Measurements from ENCODE around the gene YTHDC2.
A peak's percentile ranks its signal among the peaks of the same experiment; 100 is the strongest.

YTHDC2 gene

GRCh38 chr5:113608113-113608596 lies 94.7 kb downstream of the YTHDC2 start:
- peak; percentile 25 for DNase-seq (ENCODE audit: low read depth)
- no peak for TF ChIP-seq CTCF (conservative IDR thresholded peaks at IDR 0.05; ENCODE audit: low read length)

GRCh38 chr5:113612060-113612496 lies 98.6 kb downstream of the YTHDC2 start:
- no peak overlapping the region for H3K4me3 ChIP-seq (ENCODE audit: low read length)
- peak; percentile 68 for TF ChIP-seq CTCF (conservative IDR thresholded peaks at IDR 0.05; ENCODE audit: low read length)
- peak; percentile 42 for DNase-seq (ENCODE audit: low read depth)

More at GRCh38 chr5:113608113-113608596, 94.7 kb downstream of the YTHDC2 start:
- H3K4me3 ChIP-seq (ENCODE audit: low read length) = no peak overlapping the region

- no peak for TF ChIP-seq CTCF (conservative IDR thresholded peaks at IDR 0.05; ENCODE audit: low read length)
- no peak for DNase-seq (ENCODE audit: low read depth)
- H3K4me3 ChIP-seq (ENCODE audit: low read length) = no peak overlapping the region
These were observed 100.7 kb downstream of the YTHDC2 start for GRCh38 chr5:113614191-113614590.

GRCh38 chr5:113615708-113616107 lies 102.2 kb downstream of the YTHDC2 start:
- TF ChIP-seq CTCF (conservative IDR thresholded peaks at IDR 0.05; ENCODE audit: low read length) = no peak
- H3K4me3 ChIP-seq (ENCODE audit: low read length) = no peak overlapping the region
- no peak for DNase-seq (ENCODE audit: low read depth)

- H3K4me3 ChIP-seq (ENCODE audit: low read length) = no peak overlapping the region
- no peak for TF ChIP-seq CTCF (conservative IDR thresholded peaks at IDR 0.05; ENCODE audit: low read length)
- DNase-seq (ENCODE audit: low read depth) = no peak
These were observed 103.8 kb downstream of the YTHDC2 start for GRCh38 chr5:113617191-113617796.

GRCh38 chr5:113632996-113633395 lies 119.5 kb downstream of the YTHDC2 start:
- DNase-seq (ENCODE audit: low read depth) = no peak
- TF ChIP-seq CTCF (conservative IDR thresholded peaks at IDR 0.05; ENCODE audit: low read length) = no peak
- H3K4me3 ChIP-seq (ENCODE audit: low read length) = no peak overlapping the region

- H3K4me3 ChIP-seq (ENCODE audit: low read length) = no peak overlapping the region
- no peak for TF ChIP-seq CTCF (conservative IDR thresholded peaks at IDR 0.05; ENCODE audit: low read length)
- no peak for DNase-seq (ENCODE audit: low read depth)
These were observed 121.5 kb downstream of the YTHDC2 start for GRCh38 chr5:113634957-113635356.
